Endodermal cell (in vitro differentiated cells): Measurements from ENCODE around the gene ZBTB4. TPM values are rescaled to one million over a fixed set of nuclear protein-coding genes. Genes with fewer than 3 reads are reported as not detected.

Source experiments
- DNase-seq: peaks from one replicate; pipeline ENCODE4 v3.0.0-alpha.2; 2017
- H3K27ac ChIP-seq: 2 replicates; pipeline ENCODE4 v1.5.1; 2013; ENCODE audit warnings: mild to moderate bottlenecking, low read depth, low read length, moderate library complexity
- H3K27me3 ChIP-seq: 2 replicates; pipeline ENCODE4 v1.6.1; 2013; ENCODE audit warnings: mild to moderate bottlenecking, low read length, moderate library complexity; ENCODE audit not compliant: insufficient read depth, control insufficient read depth, poor library complexity, severe bottlenecking
- H3K36me3 ChIP-seq: 2 replicates; pipeline ENCODE4 v1.7.0; 2013; ENCODE audit warnings: mild to moderate bottlenecking, low read length, moderate library complexity; ENCODE audit not compliant: control insufficient read depth, insufficient read depth
- H3K4me1 ChIP-seq: one replicate; pipeline ENCODE4 v1.7.0; 2013; ENCODE audit warnings: low read length; ENCODE audit not compliant: control insufficient read depth, insufficient read depth
- H3K4me3 ChIP-seq: 2 replicates; pipeline ENCODE4 v1.5.1; 2013; ENCODE audit warnings: mild to moderate bottlenecking, low read length, moderate library complexity
- H3K9ac ChIP-seq: 2 replicates; pipeline ENCODE4 v1.6.1; 2013; ENCODE audit warnings: mild to moderate bottlenecking, low read length, moderate library complexity; ENCODE audit not compliant: poor library complexity, severe bottlenecking; ENCODE audit errors: extremely low read depth
- H3K9me3 ChIP-seq: 2 replicates; pipeline ENCODE4 v1.6.1; 2013; ENCODE audit warnings: mild to moderate bottlenecking, low read length, moderate library complexity; ENCODE audit not compliant: control insufficient read depth
- H3K27ac Mint-ChIP-seq: 2 replicates; pipeline ENCODE4 v1.8.0; 2020; ENCODE audit warnings: mixed read lengths
- H3K27me3 Mint-ChIP-seq: 2 replicates; pipeline ENCODE4 v1.8.0; 2021; ENCODE audit warnings: mild to moderate bottlenecking, mixed read lengths; ENCODE audit not compliant: insufficient read depth
- H3K36me3 Mint-ChIP-seq: 2 replicates; pipeline ENCODE4 v1.8.0; 2020; ENCODE audit warnings: low read depth, mixed read lengths
- H3K4me1 Mint-ChIP-seq: 2 replicates; pipeline ENCODE4 v1.8.0; 2020; ENCODE audit warnings: mixed read lengths
- H3K4me3 Mint-ChIP-seq: 2 replicates; pipeline ENCODE4 v1.8.0; 2020; ENCODE audit warnings: mild to moderate bottlenecking, moderate library complexity, mixed read lengths
- H3K9me3 Mint-ChIP-seq: 2 replicates; pipeline ENCODE4 v1.8.0; 2020; ENCODE audit warnings: mild to moderate bottlenecking, mixed read lengths
- WGBS, 2 experiments: methylation state at CpG; one replicate each; pipeline versions ENCODE4 v1.1.5 to v1.1.7; 2013; ENCODE audit warnings: missing lambda C conversion rate in 2 of 2, mixed read lengths in 1 of 2; ENCODE audit not compliant: insufficient coverage in 1 of 2, insufficient read length in 1 of 2; 5-methylcytosine and 5-hydroxymethylcytosine counted together
- total RNA-seq, 2 donors: library from RNA; stranded (reverse); fragmentation: NEBNext Ultra II Directional in 1 of 2; extraction: Animal tissue kit (Norgen Biotek cat#: 25700) in 1 of 2; gene quantifications; 2 replicates in 1 of 2; 3 replicates in 1 of 2; pipeline ENCODE4 v1.2.1, GENCODE V29; 2021
- TF ChIP-seq, protein P1 (sequence below): fragments of 200-600 bp; sonication (generic); conservative IDR thresholded peaks from 2 replicates; pipeline ENCODE4 v1.5.0; 2021; ENCODE audit warnings: antibody characterized with exemption, mild to moderate bottlenecking

Gene ZBTB4
- total RNA-seq, 2 donors from 2014 or later, result 18.8 to 25.5 TPM

DNA sequence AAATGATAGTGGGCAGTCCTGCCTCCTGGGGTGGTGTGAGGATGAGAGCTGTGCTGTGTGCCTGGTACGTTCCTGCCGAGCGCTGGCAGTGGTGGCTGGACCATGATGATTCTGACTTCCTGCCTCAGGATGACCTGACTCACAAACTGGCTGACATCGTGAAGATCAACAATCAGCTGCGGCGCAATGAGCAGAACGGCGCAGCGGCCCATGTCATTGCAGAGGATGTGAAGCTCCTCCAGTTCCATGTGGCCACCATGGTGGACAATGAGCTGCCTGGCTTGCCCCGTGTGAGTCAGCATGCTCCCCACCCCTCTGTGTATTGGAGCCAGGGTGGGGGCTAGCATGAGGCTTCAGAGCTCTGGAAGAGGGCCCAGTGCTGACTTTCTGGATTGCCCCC, 17.8 kb upstream of the ZBTB4 start:
- H3K4me3 ChIP-seq, result no peak overlapping the region
- no peak overlapping the region for H3K27ac ChIP-seq
- Mint-ChIP-seq H3K4me3 (no peak overlapping the region), H3K9me3 (no peaks in the 10 kb centered on the region), H3K4me1 (no peaks in the 10 kb centered on the region), H3K27ac (peak overlapping the region; percentile 75), H3K27me3 (no peaks in the 10 kb centered on the region), H3K36me3 (peaks cover 81% of the 10 kb centered on the region)
- TF ChIP-seq, protein P1, sequence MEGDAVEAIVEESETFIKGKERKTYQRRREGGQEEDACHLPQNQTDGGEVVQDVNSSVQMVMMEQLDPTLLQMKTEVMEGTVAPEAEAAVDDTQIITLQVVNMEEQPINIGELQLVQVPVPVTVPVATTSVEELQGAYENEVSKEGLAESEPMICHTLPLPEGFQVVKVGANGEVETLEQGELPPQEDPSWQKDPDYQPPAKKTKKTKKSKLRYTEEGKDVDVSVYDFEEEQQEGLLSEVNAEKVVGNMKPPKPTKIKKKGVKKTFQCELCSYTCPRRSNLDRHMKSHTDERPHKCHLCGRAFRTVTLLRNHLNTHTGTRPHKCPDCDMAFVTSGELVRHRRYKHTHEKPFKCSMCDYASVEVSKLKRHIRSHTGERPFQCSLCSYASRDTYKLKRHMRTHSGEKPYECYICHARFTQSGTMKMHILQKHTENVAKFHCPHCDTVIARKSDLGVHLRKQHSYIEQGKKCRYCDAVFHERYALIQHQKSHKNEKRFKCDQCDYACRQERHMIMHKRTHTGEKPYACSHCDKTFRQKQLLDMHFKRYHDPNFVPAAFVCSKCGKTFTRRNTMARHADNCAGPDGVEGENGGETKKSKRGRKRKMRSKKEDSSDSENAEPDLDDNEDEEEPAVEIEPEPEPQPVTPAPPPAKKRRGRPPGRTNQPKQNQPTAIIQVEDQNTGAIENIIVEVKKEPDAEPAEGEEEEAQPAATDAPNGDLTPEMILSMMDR, result no peak
- H3K4me1 ChIP-seq, result no peaks in the 10 kb centered on the region
- no peak overlapping the region for H3K9ac ChIP-seq
- DNase-seq, result no peak
- peaks cover 74% of the 10 kb centered on the region for H3K36me3 ChIP-seq
- no peaks in the 10 kb centered on the region for H3K27me3 ChIP-seq
- H3K9me3 ChIP-seq, result no peaks in the 10 kb centered on the region
- WGBS, 2 experiments, result 95 to 97% methylated on average over 9 to 10 of the region's 10 CpGs

DNA sequence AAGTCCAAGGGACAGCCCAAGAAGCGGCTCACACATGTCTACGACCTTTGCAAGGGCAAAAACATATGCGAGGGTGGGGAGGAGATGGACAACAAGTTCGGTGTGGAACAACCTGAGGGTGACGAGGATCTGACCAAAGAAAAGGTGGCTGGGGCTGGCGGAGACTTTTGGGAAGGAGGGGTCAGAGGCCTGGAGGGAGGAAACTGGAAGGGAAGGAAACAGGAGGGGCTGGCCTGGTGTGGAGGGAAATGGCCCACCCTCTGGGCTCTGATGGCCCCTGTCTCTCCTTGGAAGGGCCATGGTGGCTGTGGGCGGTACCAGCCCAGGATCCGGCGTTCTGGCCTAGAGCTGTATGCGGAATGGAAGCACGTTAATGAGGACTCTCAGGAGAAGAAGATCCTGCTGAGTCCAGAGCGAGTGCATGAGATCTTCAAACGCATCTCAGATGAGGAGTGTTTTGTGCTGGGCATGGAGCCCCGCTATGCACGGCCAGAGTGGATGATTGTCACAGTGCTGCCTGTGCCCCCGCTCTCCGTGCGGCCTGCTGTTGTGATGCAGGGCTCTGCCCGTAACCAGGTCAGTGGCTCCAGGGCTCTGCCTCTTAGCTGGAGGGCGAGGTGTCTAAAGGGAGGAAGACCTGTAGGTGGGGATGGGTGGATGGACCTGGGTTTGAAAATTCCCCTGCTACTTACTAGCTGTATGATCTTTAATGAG, 17.2 kb upstream of the ZBTB4 start:
- no peak overlapping the region for H3K9ac ChIP-seq
- peaks cover 79% of the 10 kb centered on the region for H3K36me3 Mint-ChIP-seq
- peaks cover 68% of the 10 kb centered on the region for H3K36me3 ChIP-seq
- H3K4me3 ChIP-seq, result no peak overlapping the region
- no peaks in the 10 kb centered on the region for H3K4me1 ChIP-seq
- WGBS, 2 experiments, result 95 to 96% methylated on average over 16 to 20 of the region's 20 CpGs
- H3K27ac Mint-ChIP-seq, result peak overlapping the region; percentile 75
- H3K27me3 Mint-ChIP-seq, result no peaks in the 10 kb centered on the region
- H3K9me3 Mint-ChIP-seq, result no peaks in the 10 kb centered on the region
- no peak for DNase-seq
- TF ChIP-seq, protein P1, result no peak
- peaks cover 2% of the 10 kb centered on the region for H3K4me1 Mint-ChIP-seq
- no peak overlapping the region for H3K27ac ChIP-seq
- H3K4me3 Mint-ChIP-seq, result no peak overlapping the region
- H3K27me3 ChIP-seq, result no peaks in the 10 kb centered on the region
- H3K9me3 ChIP-seq, result no peaks in the 10 kb centered on the region

DNA sequence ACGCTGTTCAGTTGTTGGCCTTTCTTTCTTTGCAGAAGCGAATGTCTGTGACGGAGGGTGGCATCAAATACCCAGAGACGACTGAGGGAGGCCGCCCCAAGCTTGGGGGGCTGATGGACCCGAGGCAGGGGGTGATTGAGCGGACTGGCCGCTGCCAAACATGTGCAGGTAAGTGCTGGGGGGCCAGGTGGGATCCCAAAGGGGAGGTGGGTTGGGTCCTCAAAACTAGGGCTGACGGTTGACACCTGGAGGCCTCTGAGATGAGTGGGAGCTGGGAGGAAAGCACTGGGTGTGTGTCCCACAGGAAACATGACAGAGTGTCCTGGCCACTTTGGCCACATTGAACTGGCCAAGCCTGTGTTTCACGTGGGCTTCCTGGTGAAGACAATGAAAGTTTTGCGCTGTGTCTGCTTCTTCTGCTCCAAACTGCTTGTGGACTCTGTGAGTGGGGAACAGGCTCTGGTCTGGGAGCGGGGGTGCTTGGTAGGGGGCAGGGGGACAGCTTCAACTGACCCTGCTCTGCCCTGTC, 16.5 kb upstream of the ZBTB4 start:
- H3K27ac ChIP-seq, result no peak overlapping the region
- TF ChIP-seq, protein P1, result no peak
- H3K9me3 Mint-ChIP-seq, result no peaks in the 10 kb centered on the region
- no peak overlapping the region for H3K4me3 ChIP-seq
- H3K27me3 Mint-ChIP-seq, result no peaks in the 10 kb centered on the region
- 94 to 98% methylated on average over 7 to 12 of the region's 12 CpGs for WGBS, 2 experiments
- H3K36me3 ChIP-seq, result peaks cover 64% of the 10 kb centered on the region
- no peaks in the 10 kb centered on the region for H3K27me3 ChIP-seq
- H3K27ac Mint-ChIP-seq, result no peak overlapping the region
- no peaks in the 10 kb centered on the region for H3K4me1 ChIP-seq
- DNase-seq, result no peak
- H3K4me3 Mint-ChIP-seq, result no peak overlapping the region
- peaks cover 5% of the 10 kb centered on the region for H3K4me1 Mint-ChIP-seq
- no peaks in the 10 kb centered on the region for H3K9me3 ChIP-seq
- H3K36me3 Mint-ChIP-seq, result peaks cover 76% of the 10 kb centered on the region
- no peak overlapping the region for H3K9ac ChIP-seq
